ENCODE results near the gene PRDM4.

GRCh38 chr12:107774349-107775029 is 13.6 kb upstream of the PRDM4 start, which contains the start of gene ASCL4:
- TF ChIP-seq CTCF (IDR thresholded peaks at IDR 0.05) (no peak), POLR2A (IDR thresholded peaks at IDR 0.05) (no peak)
